HPDE6-E6E7 (cell line): ENCODE data around the gene IL18.
"Not testable (repeated sequence)": the region's sequence is repeated elsewhere in the genome, so short reads cannot be mapped to it uniquely, and the experiment has no call there.

Source experiments
- DNase-seq: peaks from one replicate; pipeline ENCODE4 v3.0.0; 2011; ENCODE audit warnings: missing footprints; ENCODE audit errors: extremely low spot score

The IL18 gene

GRCh38 chr11:112172362-112172994 lies 8.6 kb upstream of the IL18 start:
- no peak for DNase-seq

DNA sequence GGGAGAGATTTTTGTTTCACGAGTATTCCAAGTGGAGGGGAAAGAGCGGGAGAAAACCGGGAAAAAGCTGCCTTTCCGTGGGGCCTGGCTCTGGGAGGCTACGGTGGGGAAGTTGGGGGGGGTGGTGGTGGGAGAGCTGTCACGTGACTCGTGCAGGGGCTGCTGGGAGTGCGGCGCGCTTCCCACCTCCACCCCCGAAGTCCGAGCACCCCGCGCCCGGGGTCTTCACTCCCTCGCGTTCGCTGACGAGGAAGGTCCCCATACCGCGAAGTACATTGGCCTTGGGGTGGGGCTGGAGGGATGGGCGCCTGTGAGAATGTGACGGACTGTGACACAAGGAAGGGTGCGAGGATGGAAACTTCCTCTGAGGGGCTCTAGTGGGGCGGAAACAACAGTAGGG lies 3.3 kb upstream of the IL18 start, which contains the start of gene TEX12:
Gene TEX12 (plus strand): TSS at position 228 of the 400 bp plus-strand sequence. CDS start 1,897 bp downstream, outside the sequence.
- no peak for DNase-seq

DNA sequence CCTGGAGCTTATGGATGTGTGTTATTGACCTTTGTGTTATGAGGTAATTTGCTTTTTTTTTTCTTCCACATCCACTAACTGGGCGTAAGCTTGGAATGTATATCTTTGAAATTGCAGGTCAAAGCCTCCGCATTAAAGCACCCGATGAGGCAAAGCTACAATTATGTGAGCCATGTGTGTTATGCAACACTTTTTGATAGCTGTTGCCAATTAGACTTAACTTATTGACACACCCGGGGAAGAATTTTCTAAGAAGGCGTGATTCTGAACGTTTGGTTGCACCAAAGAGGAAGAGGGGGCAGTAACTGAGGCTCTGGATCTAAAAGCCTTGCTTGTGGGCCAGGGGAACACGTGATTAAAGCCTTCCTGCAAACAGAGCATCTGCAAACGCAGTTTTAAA lies 2.7 kb upstream of the IL18 start:
- DNase-seq, result peak; percentile 20

DNA sequence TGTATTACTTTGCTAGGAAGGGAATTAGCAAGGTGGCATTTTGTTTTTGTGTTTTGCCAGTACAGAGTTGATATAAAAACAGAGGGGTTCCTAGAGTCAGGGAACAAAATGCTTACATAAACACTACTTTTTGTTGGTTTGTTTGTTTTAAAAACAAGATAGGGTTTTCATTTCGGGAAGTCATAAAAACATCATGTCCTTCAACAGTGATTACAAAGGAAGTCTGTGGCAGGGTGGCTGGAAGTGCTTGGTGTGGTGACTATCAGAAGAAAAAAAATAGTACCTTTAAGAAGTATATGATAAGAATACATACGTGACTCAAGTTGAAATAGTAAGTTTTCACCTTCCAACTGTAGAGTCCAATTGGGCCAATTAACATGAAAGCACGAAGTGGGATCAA lies 1.2 kb upstream of the IL18 start:
- no peak for DNase-seq

DNA sequence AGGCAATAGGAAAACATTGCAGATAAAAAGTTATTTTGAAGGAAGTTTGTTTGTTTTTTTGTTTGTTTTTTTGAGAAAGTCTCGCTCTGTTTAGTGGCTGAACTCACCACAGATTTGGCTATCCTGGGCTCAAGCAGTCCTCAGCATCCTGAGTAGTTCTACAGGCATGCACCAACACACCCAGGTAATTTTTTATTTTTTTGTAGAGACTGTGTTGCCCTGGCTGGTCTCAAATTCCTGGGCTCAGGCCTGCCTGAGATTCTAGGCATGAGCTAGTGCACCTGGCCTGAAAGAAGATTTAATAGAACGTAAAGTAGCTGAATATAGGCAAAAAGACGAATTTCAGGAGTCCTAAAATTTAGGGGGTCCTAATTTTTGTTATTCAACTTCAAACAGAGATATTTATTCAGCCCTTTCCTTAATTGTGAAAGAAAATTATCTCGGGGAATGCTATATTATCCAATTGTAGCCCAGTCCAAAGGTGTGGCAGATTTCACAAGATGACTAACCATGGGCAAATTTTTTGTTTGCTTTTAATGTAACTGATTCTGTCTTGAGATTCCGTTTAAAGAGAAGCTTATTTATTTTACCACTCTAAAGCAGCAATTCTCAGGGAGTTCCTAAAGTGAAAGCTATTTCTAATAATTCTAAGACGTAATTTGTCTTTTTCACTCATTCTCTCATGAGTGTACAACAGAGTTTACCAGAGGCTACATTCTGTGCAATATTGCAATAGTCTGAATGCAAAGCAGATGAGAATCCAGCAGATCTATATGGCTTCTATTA lies 940 bp downstream of the IL18 start:
- DNase-seq, result no peak

- DNase-seq, result not testable (repeated sequence)
Measured at GRCh38 chr11:112162200-112162599, 1.7 kb downstream of the IL18 start.

DNA sequence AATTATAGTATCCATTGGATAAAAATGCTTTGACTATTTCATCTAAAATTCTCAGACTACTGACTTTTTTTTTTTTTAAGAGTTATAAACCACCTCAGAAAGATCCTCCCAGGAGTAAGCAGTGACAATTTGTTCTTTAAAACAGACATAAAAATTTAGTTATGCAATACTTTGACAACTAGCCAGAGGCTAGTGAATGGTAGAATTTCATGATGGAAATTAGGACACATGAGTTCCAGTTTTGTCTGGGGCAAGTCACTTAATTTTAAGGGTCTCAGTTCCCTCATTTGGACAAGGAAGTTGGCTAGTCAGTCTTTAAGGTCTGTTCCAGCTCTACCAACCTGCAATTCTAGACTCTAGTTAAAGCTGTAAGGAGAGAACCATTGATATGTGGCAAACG lies 2.9 kb downstream of the IL18 start:
- DNase-seq, result no peak

- no peak for DNase-seq
Measured at GRCh38 chr11:112160091-112160848, 3.6 kb downstream of the IL18 start.

DNA sequence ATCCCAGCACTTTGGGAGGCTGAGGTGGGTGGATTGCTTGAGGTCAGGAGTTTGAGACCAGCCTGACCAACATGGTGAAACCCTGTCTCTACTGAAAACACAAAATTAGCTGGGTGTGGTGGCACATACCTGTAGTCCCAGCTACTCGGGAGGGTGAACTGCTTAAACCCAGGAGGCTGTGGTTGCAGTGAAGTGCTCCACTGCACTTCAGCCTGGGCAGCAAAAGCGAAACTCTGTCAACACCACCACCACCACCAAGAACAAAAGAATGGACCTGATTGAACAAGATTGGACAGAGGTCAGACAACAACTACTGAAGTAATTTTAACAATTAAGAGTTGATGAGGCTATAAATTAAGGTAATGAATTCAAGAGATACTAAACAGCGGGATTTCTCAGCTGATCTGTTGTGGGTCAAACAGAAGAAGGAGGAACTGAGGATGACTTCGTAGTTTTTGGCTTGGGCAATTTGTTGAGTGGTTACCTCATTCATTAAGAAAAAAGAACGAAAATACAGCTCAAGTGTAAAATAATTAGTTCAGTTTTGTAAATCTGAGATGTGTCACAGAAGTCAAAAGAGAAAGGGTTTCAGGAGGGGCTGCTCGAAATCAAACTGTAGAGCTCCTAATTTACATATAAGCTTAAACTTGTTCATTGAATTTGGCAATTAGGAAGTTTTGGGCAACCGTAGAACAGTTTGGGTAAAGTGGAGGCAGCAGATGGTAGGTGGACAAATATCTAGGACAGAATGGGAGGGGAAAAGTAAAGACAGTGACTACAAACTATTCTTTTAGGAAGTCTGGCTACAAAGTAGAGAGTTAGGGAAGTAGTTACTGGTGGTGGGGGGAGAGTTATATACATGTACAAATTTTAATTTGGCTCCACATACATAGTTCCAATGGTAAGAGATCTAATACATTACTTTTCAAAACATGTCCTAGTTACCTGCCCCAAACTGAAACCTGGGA lies 4.5 kb downstream of the IL18 start:
- no peak for DNase-seq

DNA sequence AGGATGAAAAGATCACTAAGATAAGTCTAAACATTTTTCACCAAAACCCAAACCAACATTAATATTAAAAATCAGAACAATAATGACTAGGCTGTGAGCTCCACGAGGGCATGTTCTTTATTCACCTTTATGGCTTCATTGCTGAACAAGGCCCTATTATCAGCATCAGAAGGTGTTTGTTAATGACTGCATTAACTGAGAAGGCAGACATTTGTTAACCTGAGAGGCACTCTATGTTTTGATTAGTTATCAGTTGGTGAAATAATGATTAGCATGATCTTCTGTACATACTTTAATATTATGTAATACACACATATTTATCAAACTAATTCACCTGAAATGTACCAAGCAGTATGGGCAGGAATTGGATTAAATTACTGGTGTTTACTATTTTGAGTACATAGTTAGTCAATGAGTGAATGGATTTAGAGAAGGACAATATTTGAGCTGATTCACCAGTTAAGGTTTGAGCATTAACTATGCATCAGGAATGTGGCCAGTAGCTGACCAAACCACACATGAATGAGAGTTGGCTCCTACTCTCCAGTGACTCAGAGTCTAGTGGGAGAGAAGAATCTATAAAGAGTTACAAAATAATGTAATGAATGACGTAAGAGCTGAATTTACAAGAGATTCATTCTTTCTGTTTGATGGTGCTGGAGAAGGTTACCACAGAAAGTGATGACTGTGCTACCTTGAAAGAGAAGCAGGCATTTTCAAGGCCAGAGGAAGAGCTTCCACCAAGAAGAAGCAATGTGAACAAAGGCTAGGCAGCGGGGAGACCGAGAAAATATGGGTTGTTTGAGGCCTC lies 6.7 kb downstream of the IL18 start:
- peak; percentile 91 for DNase-seq

- no peak for DNase-seq
Measured at GRCh38 chr11:112156153-112156955, 7.5 kb downstream of the IL18 start.

- no peak for DNase-seq
Measured at GRCh38 chr11:112150517-112150916, 13.4 kb downstream of the IL18 start.

GRCh38 chr11:112143597-112143996 lies 20.3 kb downstream of the IL18 start:
- no peak for DNase-seq

GRCh38 chr11:112134473-112134872 lies 29.4 kb downstream of the IL18 start:
- no peak for DNase-seq

GRCh38 chr11:112132737-112133136 lies 31.2 kb downstream of the IL18 start:
- DNase-seq, result no peak

- DNase-seq, result no peak
Measured at GRCh38 chr11:112129656-112130055, 34.2 kb downstream of the IL18 start.

DNA sequence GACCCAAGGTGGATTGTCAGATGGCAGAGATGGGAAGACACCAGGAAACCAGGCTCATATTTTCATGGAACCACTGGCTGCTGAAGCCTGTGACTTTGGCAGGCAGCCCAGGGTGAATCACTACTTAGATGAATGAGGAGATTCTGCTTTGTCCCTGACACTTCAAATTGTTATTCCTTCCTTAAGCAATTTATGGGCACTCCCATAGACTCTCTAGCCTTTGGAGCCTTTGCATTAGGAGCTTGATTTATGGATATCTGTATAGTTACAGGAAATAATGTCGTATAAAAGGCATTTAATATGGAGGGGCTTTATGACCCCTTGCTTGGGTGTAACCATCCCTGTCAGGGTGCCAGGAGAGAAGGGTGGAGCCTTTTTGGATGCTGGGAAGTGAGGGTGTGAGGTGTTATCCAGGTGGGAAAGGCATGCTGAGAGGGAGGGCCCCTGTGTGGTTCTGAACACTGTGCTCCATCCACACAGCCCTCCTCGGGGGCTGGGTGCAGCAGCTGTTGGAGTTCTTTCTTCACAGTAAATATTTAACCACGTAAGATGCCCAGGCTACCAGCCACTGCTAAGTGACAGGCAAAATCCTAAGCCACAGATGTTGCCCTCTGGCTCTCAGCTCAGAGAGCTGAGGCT lies 35.3 kb downstream of the IL18 start:
- DNase-seq, result peak; percentile 54

GRCh38 chr11:112127056-112127455 lies 36.8 kb downstream of the IL18 start:
- no peak for DNase-seq

- DNase-seq, result no peak
Measured at GRCh38 chr11:112123129-112123528, 40.8 kb downstream of the IL18 start.
